ENCODE measurements around the gene TYW5. TPM values are rescaled to one million over a fixed set of nuclear protein-coding genes. Genes with fewer than 3 reads are reported as not detected.

Gene TYW5
- total RNA-seq, 1 donor: 7.6 TPM

- DNase-seq (ENCODE audit: insufficient read length, low spot score, missing footprints): no peak
- Histone ChIP-seq H4K20me1 (ENCODE audit: insufficient read depth, low read length) (no peaks in the 10 kb centered on the region), H3K36me3 (ENCODE audit: insufficient read depth, low read length) (no peaks in the 10 kb centered on the region), H3K4me2 (ENCODE audit: insufficient read depth, low read length) (no peak overlapping the region), H3K79me2 (ENCODE audit: insufficient read depth, low read length) (no peaks in the 10 kb centered on the region), H3K4me3 (ENCODE audit: insufficient read depth, low read length) (no peak overlapping the region), H3K4me1 (ENCODE audit: insufficient read depth, low read length) (no peaks in the 10 kb centered on the region), H3K27me3 (ENCODE audit: insufficient read depth, low read length) (no peaks in the 10 kb centered on the region), H3K9me3 (ENCODE audit: low read depth, low read length) (no peaks in the 10 kb centered on the region), H2AFZ (ENCODE audit: low read length) (no peak overlapping the region), H3K27ac (ENCODE audit: low read depth, low read length) (no peak overlapping the region)
- no peak for TF ChIP-seq CTCF (IDR thresholded peaks at IDR 0.05; ENCODE audit: extremely low read depth, low read depth, low read length)
Measured at GRCh38 chr2:199896617-199897016, 58.7 kb downstream of the TYW5 start.

DNA sequence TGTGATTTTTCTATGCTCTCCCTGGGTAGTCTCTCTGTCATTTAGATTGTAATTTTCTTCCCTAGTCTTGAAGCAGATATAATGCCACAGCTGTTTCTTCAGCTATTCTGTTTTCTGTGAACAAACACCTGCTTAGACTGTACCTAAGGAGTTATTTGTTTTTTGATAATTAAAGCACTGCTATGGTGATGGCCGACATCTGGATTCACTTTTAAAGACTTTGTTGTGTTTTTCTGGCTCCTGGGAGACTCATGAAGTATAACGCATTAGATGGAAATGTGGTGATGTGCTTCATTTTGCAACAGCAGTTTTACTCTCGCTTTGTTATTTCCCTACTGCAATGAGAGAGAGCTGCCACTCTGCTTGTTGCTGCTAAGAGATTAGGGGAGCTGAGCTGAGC is 59.9 kb downstream of the TYW5 start:
- no peak for TF ChIP-seq CTCF (IDR thresholded peaks at IDR 0.05; ENCODE audit: extremely low read depth, low read depth, low read length)
- no peaks in the 10 kb centered on the region for H3K36me3 ChIP-seq (ENCODE audit: insufficient read depth, low read length)
- H3K79me2 ChIP-seq (ENCODE audit: insufficient read depth, low read length): no peaks in the 10 kb centered on the region
- H3K4me3 ChIP-seq (ENCODE audit: insufficient read depth, low read length): no peak overlapping the region
- no peaks in the 10 kb centered on the region for H3K27me3 ChIP-seq (ENCODE audit: insufficient read depth, low read length)
- no peaks in the 10 kb centered on the region for H4K20me1 ChIP-seq (ENCODE audit: insufficient read depth, low read length)
- no peak overlapping the region for H2AFZ ChIP-seq (ENCODE audit: low read length)
- DNase-seq (ENCODE audit: insufficient read length, low spot score, missing footprints): no peak
- H3K9me3 ChIP-seq (ENCODE audit: low read depth, low read length): no peaks in the 10 kb centered on the region
- no peak overlapping the region for H3K27ac ChIP-seq (ENCODE audit: low read depth, low read length)
- H3K4me2 ChIP-seq (ENCODE audit: insufficient read depth, low read length): no peak overlapping the region
- H3K4me1 ChIP-seq (ENCODE audit: insufficient read depth, low read length): no peaks in the 10 kb centered on the region

DNA sequence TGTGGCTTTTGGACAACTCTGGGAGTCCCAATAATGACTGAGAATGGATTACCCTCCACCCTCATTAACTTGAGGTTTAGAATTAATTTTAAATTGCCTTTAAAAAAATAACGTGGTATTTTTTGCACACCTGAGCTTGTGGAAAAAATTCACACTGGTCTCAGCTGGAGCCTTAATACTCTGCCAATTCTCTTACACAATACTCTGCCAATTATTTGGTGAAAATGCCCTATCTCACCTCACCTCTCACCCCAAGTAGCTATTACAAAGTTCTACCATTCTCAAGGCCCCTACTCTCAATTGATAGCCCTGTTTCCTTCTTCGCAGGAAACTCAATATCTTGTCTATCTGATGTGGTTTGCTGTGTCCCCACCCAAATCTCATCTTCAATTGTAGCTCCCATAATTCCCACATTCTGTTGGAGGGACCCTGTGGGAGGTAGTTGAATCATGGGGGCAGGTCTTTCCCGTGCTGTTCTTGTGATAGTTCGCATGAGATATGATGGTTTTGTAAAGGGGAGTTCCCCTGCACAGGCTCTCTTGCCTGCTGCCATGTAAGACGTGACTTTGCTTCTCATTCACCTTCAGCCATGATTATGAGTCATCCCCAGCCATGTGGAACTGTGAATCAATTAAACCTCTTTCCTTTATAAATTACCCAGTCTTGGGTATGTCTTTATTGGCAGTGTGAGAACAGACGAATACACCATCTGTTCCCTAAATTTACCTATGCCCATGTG is 71.6 kb downstream of the TYW5 start:
- no peak overlapping the region for H3K27ac ChIP-seq (ENCODE audit: low read depth, low read length)
- H2AFZ ChIP-seq (ENCODE audit: low read length): no peak overlapping the region
- no peak for DNase-seq (ENCODE audit: insufficient read length, low spot score, missing footprints)
- H3K4me2 ChIP-seq (ENCODE audit: insufficient read depth, low read length): no peak overlapping the region
- no peaks in the 10 kb centered on the region for H3K79me2 ChIP-seq (ENCODE audit: insufficient read depth, low read length)
- no peaks in the 10 kb centered on the region for H3K4me1 ChIP-seq (ENCODE audit: insufficient read depth, low read length)
- H3K36me3 ChIP-seq (ENCODE audit: insufficient read depth, low read length): no peaks in the 10 kb centered on the region
- H3K27me3 ChIP-seq (ENCODE audit: insufficient read depth, low read length): no peaks in the 10 kb centered on the region
- no peak overlapping the region for H3K4me3 ChIP-seq (ENCODE audit: insufficient read depth, low read length)
- H3K9me3 ChIP-seq (ENCODE audit: low read depth, low read length): no peaks in the 10 kb centered on the region
- no peaks in the 10 kb centered on the region for H4K20me1 ChIP-seq (ENCODE audit: insufficient read depth, low read length)
- TF ChIP-seq CTCF (IDR thresholded peaks at IDR 0.05; ENCODE audit: extremely low read depth, low read depth, low read length): no peak

- no peaks in the 10 kb centered on the region for H3K36me3 ChIP-seq (ENCODE audit: insufficient read depth, low read length)
- TF ChIP-seq CTCF (IDR thresholded peaks at IDR 0.05; ENCODE audit: extremely low read depth, low read depth, low read length): no peak
Measured at GRCh38 chr2:199882667-199883066, 72.6 kb downstream of the TYW5 start.

More at GRCh38 chr2:199882667-199883066, 72.6 kb downstream of the TYW5 start:
- no peaks in the 10 kb centered on the region for H3K9me3 ChIP-seq (ENCODE audit: low read depth, low read length)
- no peak overlapping the region for H2AFZ ChIP-seq (ENCODE audit: low read length)
- no peaks in the 10 kb centered on the region for H3K4me1 ChIP-seq (ENCODE audit: insufficient read depth, low read length)
- H3K27ac ChIP-seq (ENCODE audit: low read depth, low read length): no peak overlapping the region
- no peak for DNase-seq (ENCODE audit: insufficient read length, low spot score, missing footprints)
- H3K27me3 ChIP-seq (ENCODE audit: insufficient read depth, low read length): no peaks in the 10 kb centered on the region
- no peak overlapping the region for H3K4me3 ChIP-seq (ENCODE audit: insufficient read depth, low read length)
- H3K4me2 ChIP-seq (ENCODE audit: insufficient read depth, low read length): no peak overlapping the region
- H3K79me2 ChIP-seq (ENCODE audit: insufficient read depth, low read length): no peaks in the 10 kb centered on the region
- no peaks in the 10 kb centered on the region for H4K20me1 ChIP-seq (ENCODE audit: insufficient read depth, low read length)

Small RNA genes lying within 50 kb of the gene (small RNA-seq; reads per million reads assigned to genes)
- not detected for gene RN7SL717P

Other genes with a start within 250 kb of the TYW5 start
- 4.7 and 5.0 TPM in 2 replicates for gene FTCDNL1, start 104.3 kb downstream of the TYW5 start, total RNA-seq
- 20.3 and 21.8 TPM in 2 replicates for gene C2orf69, start 44.2 kb downstream of the TYW5 start, total RNA-seq
- gene MAIP1, start 91 bp upstream of the TYW5 start, total RNA-seq: 26.8 and 33.3 TPM in 2 replicates

Measured in osteoblast (primary cell).